PFSK-1 (cell line): ENCODE data around the gene OR4D5.

Experiments used
- FOXP2 ChIP-seq: optimal IDR thresholded peaks from 2 replicates; pipeline ENCODE3; 2011; ENCODE audit warnings: borderline replicate concordance, control low read depth, inconsistent platforms; ENCODE audit not compliant: insufficient read depth; ENCODE audit errors: extremely low read length, extremely low read depth
- POLR2AphosphoS5 ChIP-seq: IDR thresholded peaks from 2 replicates; pipeline ENCODE4 v1.6.1; 2012; ENCODE audit warnings: low read depth, mild to moderate bottlenecking, control low read depth, low read length, moderate library complexity
- SIN3A ChIP-seq: IDR thresholded peaks from 2 replicates; pipeline ENCODE4 v1.6.1; 2012; ENCODE audit warnings: mild to moderate bottlenecking, low read length, moderate library complexity, borderline replicate concordance; ENCODE audit not compliant: insufficient read depth
- TAF1 ChIP-seq: IDR thresholded peaks from 2 replicates; pipeline ENCODE4 v1.6.1; 2012; ENCODE audit warnings: low read length, control low read depth, borderline replicate concordance; ENCODE audit not compliant: insufficient read depth
- TF ChIP-seq, protein P1 (sequence below), 2 experiments: IDR thresholded peaks; 2 replicates each; pipeline versions ENCODE4 v1.6.1 to v1.8.0; 2011 to 2012; ENCODE audit warnings: low read depth in 2 of 2, low read length in 2 of 2, control low read depth in 1 of 2, inconsistent platforms in 1 of 2, mild to moderate bottlenecking in 1 of 2, moderate library complexity in 1 of 2; ENCODE audit not compliant: insufficient read depth in 1 of 2

Gene OR4D5

DNA sequence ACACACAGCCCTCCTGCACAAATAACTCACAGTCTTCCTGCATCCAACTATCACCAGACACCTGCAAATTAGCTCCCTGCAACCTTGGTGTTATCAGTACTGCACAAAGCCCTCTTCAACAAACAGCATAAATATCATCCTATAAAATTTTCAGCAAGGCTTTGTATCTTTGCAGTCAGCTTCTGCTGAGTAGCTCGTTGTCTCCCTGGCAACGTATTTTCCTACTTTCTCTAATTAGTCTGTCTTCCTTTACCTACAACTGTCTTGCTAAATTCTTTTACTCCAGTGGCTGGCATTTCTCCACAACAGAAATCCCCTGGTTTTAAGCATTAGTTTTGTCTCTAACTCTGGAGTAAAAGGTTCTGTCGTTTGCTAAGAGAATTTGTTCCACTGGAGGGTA, 33.6 kb upstream of the OR4D5 start:
- TF ChIP-seq TAF1 (no peak), FOXP2 (no peak), POLR2AphosphoS5 (no peak), SIN3A (no peak)
- TF ChIP-seq, protein P1, sequence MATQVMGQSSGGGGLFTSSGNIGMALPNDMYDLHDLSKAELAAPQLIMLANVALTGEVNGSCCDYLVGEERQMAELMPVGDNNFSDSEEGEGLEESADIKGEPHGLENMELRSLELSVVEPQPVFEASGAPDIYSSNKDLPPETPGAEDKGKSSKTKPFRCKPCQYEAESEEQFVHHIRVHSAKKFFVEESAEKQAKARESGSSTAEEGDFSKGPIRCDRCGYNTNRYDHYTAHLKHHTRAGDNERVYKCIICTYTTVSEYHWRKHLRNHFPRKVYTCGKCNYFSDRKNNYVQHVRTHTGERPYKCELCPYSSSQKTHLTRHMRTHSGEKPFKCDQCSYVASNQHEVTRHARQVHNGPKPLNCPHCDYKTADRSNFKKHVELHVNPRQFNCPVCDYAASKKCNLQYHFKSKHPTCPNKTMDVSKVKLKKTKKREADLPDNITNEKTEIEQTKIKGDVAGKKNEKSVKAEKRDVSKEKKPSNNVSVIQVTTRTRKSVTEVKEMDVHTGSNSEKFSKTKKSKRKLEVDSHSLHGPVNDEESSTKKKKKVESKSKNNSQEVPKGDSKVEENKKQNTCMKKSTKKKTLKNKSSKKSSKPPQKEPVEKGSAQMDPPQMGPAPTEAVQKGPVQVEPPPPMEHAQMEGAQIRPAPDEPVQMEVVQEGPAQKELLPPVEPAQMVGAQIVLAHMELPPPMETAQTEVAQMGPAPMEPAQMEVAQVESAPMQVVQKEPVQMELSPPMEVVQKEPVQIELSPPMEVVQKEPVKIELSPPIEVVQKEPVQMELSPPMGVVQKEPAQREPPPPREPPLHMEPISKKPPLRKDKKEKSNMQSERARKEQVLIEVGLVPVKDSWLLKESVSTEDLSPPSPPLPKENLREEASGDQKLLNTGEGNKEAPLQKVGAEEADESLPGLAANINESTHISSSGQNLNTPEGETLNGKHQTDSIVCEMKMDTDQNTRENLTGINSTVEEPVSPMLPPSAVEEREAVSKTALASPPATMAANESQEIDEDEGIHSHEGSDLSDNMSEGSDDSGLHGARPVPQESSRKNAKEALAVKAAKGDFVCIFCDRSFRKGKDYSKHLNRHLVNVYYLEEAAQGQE (IDR thresholded peaks at IDR 0.05; ENCODE audit: insufficient read depth in 1 of 2, low read depth in 2 of 2, low read length in 2 of 2): no peak

DNA sequence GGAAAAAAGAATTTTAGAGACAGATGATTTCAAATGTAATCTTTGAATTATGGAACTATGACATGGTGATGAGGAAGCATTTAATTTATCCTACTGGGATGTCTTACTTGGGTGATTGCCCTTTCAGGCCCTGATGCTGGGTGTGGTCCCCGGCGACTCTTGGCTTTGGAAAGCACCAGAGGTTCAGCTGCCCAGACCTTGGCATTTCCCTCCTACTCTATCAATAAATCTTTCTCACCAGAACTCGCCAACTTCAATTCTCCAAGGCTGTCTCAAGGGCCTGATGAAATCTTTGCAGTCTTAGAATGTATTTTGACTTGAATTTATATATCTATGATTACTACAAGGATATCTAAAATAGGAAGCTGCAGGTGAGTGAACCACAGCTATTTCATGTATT, 18.5 kb upstream of the OR4D5 start:
- TF ChIP-seq TAF1: no peak
- no peak for TF ChIP-seq SIN3A
- TF ChIP-seq POLR2AphosphoS5: no peak
- TF ChIP-seq, protein P1 (IDR thresholded peaks at IDR 0.05; ENCODE audit: insufficient read depth in 1 of 2, low read depth in 2 of 2, low read length in 2 of 2): no peak
- TF ChIP-seq FOXP2: no peak

DNA sequence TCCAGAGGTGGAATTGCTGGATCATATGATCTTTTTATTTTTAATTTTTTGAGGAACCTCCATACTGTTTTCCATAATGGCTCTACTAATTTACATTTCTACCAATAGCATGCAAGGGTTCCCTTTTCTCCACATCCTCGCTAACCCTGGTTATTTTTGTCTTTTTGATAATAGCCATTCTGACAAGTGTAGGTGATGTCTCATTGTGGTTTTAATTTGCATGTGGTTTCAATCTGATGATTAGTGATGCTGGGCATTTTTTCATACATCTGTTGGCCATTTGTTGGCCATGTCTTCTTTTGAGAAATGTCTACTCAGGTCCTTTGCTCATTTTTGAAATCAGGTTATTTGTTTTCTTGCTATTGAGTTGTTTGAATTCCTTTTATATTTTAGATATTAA, 15.4 kb upstream of the OR4D5 start:
- TF ChIP-seq FOXP2 (no peak), SIN3A (no peak), POLR2AphosphoS5 (no peak), TAF1 (no peak)
- TF ChIP-seq, protein P1 (IDR thresholded peaks at IDR 0.05; ENCODE audit: insufficient read depth in 1 of 2, low read depth in 2 of 2, low read length in 2 of 2): no peak

DNA sequence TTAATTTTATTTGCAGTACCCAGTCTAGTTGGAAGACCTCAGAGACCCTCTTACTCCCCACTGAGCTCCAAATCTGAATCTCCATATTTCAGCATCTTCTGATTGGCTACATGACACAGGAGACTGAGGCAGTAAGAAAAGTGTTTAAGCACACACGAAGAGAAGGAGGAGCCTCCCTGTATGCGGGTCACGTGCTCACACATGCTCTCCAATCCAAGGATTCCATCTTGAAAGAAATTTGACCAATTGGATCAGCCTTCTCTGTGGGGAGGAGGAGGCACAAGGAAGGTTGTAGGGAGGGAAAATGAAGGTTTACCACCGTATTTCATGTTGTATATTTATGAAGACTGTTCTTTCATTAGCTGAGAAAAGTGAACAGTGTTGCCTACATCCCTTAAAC, 3.0 kb downstream of the OR4D5 start:
- TF ChIP-seq SIN3A: no peak

DNA sequence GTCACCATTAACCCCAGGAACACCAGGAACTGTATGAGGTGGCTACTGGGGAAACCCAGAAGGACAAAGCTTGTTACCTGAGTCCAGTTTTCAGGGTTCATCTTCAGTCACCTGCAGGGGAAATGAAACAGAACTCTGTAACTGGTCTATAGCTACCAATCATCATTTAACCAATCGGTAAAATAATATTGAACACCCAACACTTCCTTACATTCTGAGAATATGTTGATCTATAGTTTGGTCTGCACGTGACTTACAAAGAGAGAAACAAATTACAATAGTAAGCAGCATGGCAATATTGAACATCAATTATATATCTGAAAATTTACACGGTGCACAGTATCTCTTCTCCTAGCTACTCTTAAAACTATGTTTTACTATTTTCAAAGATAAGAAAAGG, 4.3 kb downstream of the OR4D5 start, which contains the start of gene OR6T1:
Gene OR6T1 (minus strand): TSS at position 101 of the 400 bp plus-strand sequence. CDS start 0 bp downstream, at position 101.
- TF ChIP-seq SIN3A (no peak), POLR2AphosphoS5 (no peak)

DNA sequence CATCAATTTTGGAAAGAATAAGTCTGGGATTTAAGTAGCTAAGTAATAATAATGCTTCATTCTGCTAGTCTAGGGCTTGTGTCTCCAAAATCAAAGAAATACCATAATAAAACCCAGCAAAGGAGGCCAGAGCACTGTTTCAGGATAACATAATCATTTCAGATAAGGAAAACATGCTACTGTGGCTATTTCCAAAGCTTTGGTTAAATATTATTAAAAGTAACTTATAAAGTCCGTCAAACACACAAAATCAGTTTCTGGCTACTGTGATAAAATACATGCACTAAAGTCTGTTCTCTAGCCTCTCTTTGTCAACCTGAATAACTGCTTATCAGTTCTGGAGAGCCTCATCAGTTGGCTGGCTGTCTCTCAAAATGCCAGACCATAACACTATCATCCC, 5.7 kb downstream of the OR4D5 start:
- TF ChIP-seq, protein P1 (IDR thresholded peaks at IDR 0.05; ENCODE audit: insufficient read depth in 1 of 2, low read depth in 2 of 2, low read length in 2 of 2): no peak
- TF ChIP-seq FOXP2 (no peak), POLR2AphosphoS5 (no peak), TAF1 (no peak)
